Loucy (cell line): ENCODE results near the gene ZNF576.
A peak's percentile ranks its signal among the peaks of the same experiment; 100 is the strongest.

Experiments
- H2AFZ ChIP-seq: fragments of 200-600 bp; sonication (generic); 2 replicates; pipeline ENCODE4 v1.6.0; 2016; ENCODE audit warnings: antibody characterized with exemption, mild to moderate bottlenecking, low read length, moderate library complexity
- H3F3A ChIP-seq: fragments of 200-600 bp; 2 replicates; pipeline ENCODE4 v1.6.0; 2016; ENCODE audit warnings: antibody characterized with exemption, low read depth, mild to moderate bottlenecking
- H3K27me3 ChIP-seq: fragments of 200-600 bp; sonication (generic); 2 replicates; pipeline ENCODE4 v1.6.1; 2014; ENCODE audit warnings: low read length, mild to moderate bottlenecking; ENCODE audit not compliant: insufficient read depth, poor library complexity, severe bottlenecking
- H3K36me3 ChIP-seq: fragments of 200-600 bp; sonication (generic); 2 replicates; pipeline ENCODE4 v1.6.1; 2016; ENCODE audit warnings: low read length; ENCODE audit not compliant: insufficient read depth
- H3K4me1 ChIP-seq: fragments of 200-600 bp; sonication (generic); 2 replicates; pipeline ENCODE4 v1.5.1; 2014; ENCODE audit warnings: low read length, mild to moderate bottlenecking; ENCODE audit not compliant: insufficient read depth, poor library complexity, severe bottlenecking
- H3K4me2 ChIP-seq: fragments of 200-600 bp; sonication (generic); 2 replicates; pipeline ENCODE4 v1.6.0; 2014; ENCODE audit warnings: antibody characterized with exemption, low read length, low read depth, mild to moderate bottlenecking; ENCODE audit not compliant: poor library complexity, severe bottlenecking
- H3K4me3 ChIP-seq: fragments of 200-600 bp; sonication (generic); 2 replicates; pipeline ENCODE4 v1.5.1; 2014; ENCODE audit warnings: low read length, mild to moderate bottlenecking, mixed read lengths; ENCODE audit not compliant: poor library complexity, severe bottlenecking
- H3K79me2 ChIP-seq: fragments of 200-600 bp; sonication (generic); 2 replicates; pipeline ENCODE4 v1.6.1; 2014; ENCODE audit warnings: low read length; ENCODE audit not compliant: insufficient read depth
- H3K9ac ChIP-seq: fragments of 200-600 bp; sonication (generic); 2 replicates; pipeline ENCODE4 v1.6.0; 2014; ENCODE audit warnings: mild to moderate bottlenecking, low read depth, low read length, moderate library complexity; ENCODE audit not compliant: poor library complexity, severe bottlenecking
- H3K9me2 ChIP-seq: fragments of 200-600 bp; sonication (generic); replicated peaks from 2 replicates; pipeline ENCODE4 v1.6.1; 2016; ENCODE audit warnings: low read depth, low read length, mixed read lengths
- H3K9me3 ChIP-seq: fragments of 200-600 bp; sonication (generic); 2 replicates; pipeline ENCODE4 v1.6.1; 2014; ENCODE audit warnings: mild to moderate bottlenecking, antibody characterized with exemption, low read length, low read depth; ENCODE audit not compliant: insufficient read depth
- H4K20me1 ChIP-seq: fragments of 200-600 bp; sonication (generic); 2 replicates; pipeline ENCODE4 v1.6.0; 2014; ENCODE audit warnings: antibody characterized with exemption, low read length, mild to moderate bottlenecking; ENCODE audit not compliant: insufficient read depth, poor library complexity, severe bottlenecking
- CTCF ChIP-seq: fragments of 200-600 bp; sonication (generic); conservative IDR thresholded peaks from 2 replicates; pipeline ENCODE4 v1.5.1; 2014; ENCODE audit warnings: mild to moderate bottlenecking, antibody characterized with exemption, low read length
- EZH2phosphoT487 ChIP-seq: fragments of 200-600 bp; IDR thresholded peaks from 2 replicates; pipeline ENCODE4 v1.6.1; 2018; ENCODE audit warnings: antibody characterized with exemption, mild to moderate bottlenecking, moderate library complexity, borderline replicate concordance

The ZNF576 gene

DNA sequence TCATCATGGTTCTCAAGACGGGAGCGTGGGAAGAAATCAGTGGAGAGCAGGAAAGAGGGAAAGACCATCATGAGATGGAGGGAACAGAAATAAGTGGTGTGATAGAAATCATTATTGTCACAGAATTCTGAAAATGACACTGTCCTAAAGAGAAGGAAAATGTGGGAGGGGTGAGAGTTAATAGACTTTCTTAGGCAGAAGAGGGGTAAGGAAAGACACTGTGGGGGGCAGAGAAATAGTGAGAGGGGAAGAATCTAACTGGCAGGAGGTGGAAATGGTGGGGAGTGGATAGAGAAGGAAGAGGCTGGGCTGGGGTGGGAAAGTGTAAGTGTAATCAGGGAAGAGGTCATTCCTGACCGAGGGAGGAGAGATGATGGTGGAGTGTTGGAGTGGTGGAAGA lies 17.6 kb upstream of the ZNF576 start:
- Histone ChIP-seq H3K79me2 (peaks cover 68% of the 10 kb centered on the region), H3K9me2 (no peaks in the 10 kb centered on the region), H3K9me3 (no peaks in the 10 kb centered on the region), H3K4me3 (peak overlapping the region; percentile 22), H3K27me3 (no peaks in the 10 kb centered on the region), H2AFZ (no peak overlapping the region), H4K20me1 (no peaks in the 10 kb centered on the region), H3F3A (no peaks in the 10 kb centered on the region), H3K36me3 (no peaks in the 10 kb centered on the region), H3K4me1 (peaks cover 47% of the 10 kb centered on the region), H3K4me2 (peak overlapping the region; percentile 94), H3K9ac (peak overlapping the region; percentile 99)
- TF ChIP-seq CTCF (no peak), EZH2phosphoT487 (no peak)

GRCh38 chr19:43581467-43581866 lies 14.9 kb upstream of the ZNF576 start:
- Histone ChIP-seq H3K79me2 (peaks cover 77% of the 10 kb centered on the region), H3K4me3 (peak overlapping the region; percentile 100), H3K4me1 (peaks cover 50% of the 10 kb centered on the region), H3F3A (no peaks in the 10 kb centered on the region), H3K9ac (peak overlapping the region; percentile 99), H3K36me3 (no peaks in the 10 kb centered on the region; the same call in 1 of the 2 replicates), H4K20me1 (no peaks in the 10 kb centered on the region), H3K4me2 (peak overlapping the region; percentile 94), H3K9me2 (no peaks in the 10 kb centered on the region), H2AFZ (no peak overlapping the region), H3K9me3 (no peaks in the 10 kb centered on the region), H3K27me3 (no peaks in the 10 kb centered on the region)
- no peak for TF ChIP-seq CTCF
- TF ChIP-seq EZH2phosphoT487: no peak

DNA sequence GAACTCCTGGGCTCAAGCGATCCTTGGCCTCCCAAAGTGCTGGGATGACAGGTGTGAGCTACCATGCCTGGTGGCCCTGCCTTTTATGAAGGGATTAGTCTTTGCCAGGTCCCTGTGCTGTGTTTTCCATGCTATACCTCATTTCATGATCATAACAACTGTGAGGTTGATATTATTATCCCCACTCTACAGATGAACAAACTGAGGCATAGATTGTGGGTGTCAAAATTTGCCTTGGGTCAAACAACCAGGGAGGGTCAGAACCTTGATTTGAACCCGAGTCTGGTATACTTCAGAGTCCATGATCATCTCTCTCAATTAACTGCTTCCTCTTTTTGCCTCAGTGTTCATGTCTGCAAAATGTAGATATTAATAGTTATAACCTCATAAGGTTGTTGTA lies 13.9 kb upstream of the ZNF576 start:
- Histone ChIP-seq H3K36me3 (no peaks in the 10 kb centered on the region; the same call in 1 of the 2 replicates), H3K9me2 (no peaks in the 10 kb centered on the region), H3K9ac (peak overlapping the region; percentile 99), H3F3A (no peaks in the 10 kb centered on the region), H4K20me1 (no peaks in the 10 kb centered on the region), H3K4me1 (peaks cover 50% of the 10 kb centered on the region), H3K79me2 (peaks cover 81% of the 10 kb centered on the region), H3K27me3 (no peaks in the 10 kb centered on the region), H3K4me3 (peak overlapping the region; percentile 100), H3K9me3 (no peaks in the 10 kb centered on the region), H2AFZ (no peak overlapping the region), H3K4me2 (peak overlapping the region; percentile 94)
- TF ChIP-seq CTCF: no peak
- no peak for TF ChIP-seq EZH2phosphoT487
